ENCODE measurements around the gene ACTMAP.

GRCh38 chr19:40717880-40718773 lies 32.1 kb downstream of the ACTMAP start:
- TF ChIP-seq CTCF (conservative IDR thresholded peaks at IDR 0.05; ENCODE audit: low read length), result no peak
- TF ChIP-seq EZH2phosphoT487 (IDR thresholded peaks at IDR 0.05; ENCODE audit: borderline replicate concordance, low read depth, low read length), result no peak

Data from OCI-LY7 (cell line).